Activated gamma-delta T cell treated with anti-CD3 and anti-CD28 coated beads, Interleukin-2, amount 50 U/mL, for 16 hours (primary cell): ENCODE data around the gene LMCD1.
"Not testable (repeated sequence)": the region's sequence is repeated elsewhere in the genome, so short reads cannot be mapped to it uniquely, and the experiment has no call there.

Experiments
- DNase-seq: peaks from one replicate; pipeline ENCODE4 v3.0.0-alpha.2; 2020; ENCODE audit warnings: low read depth

Gene LMCD1

GRCh38 chr3:8562081-8562595 is 60.5 kb downstream of the LMCD1 start:
- no peak for DNase-seq

GRCh38 chr3:8563146-8563545 is 61.5 kb downstream of the LMCD1 start:
- no peak for DNase-seq

GRCh38 chr3:8563597-8563996 is 62.0 kb downstream of the LMCD1 start:
- no peak for DNase-seq

- DNase-seq, result no peak
Observed at GRCh38 chr3:8565376-8565775, 63.8 kb downstream of the LMCD1 start.

- DNase-seq, result no peak
Observed at GRCh38 chr3:8567784-8568575, 66.4 kb downstream of the LMCD1 start.

- DNase-seq, result no peak
Observed at GRCh38 chr3:8571256-8571655, 69.6 kb downstream of the LMCD1 start.

- no peak for DNase-seq
Observed at GRCh38 chr3:8573342-8573926, 71.8 kb downstream of the LMCD1 start.

GRCh38 chr3:8574040-8574669 is 72.5 kb downstream of the LMCD1 start:
- DNase-seq, result no peak

GRCh38 chr3:8574670-8575322 is 73.2 kb downstream of the LMCD1 start:
- DNase-seq, result no peak

GRCh38 chr3:8575364-8576104 is 73.9 kb downstream of the LMCD1 start:
- DNase-seq, result no peak

- DNase-seq, result no peak
Observed at GRCh38 chr3:8576436-8576835, 74.8 kb downstream of the LMCD1 start.

- DNase-seq, result no peak
Observed at GRCh38 chr3:8576841-8577571, 75.4 kb downstream of the LMCD1 start.

GRCh38 chr3:8578282-8578681 is 76.7 kb downstream of the LMCD1 start:
- DNase-seq, result no peak

- no peak for DNase-seq
Observed at GRCh38 chr3:8579096-8579495, 77.5 kb downstream of the LMCD1 start.

GRCh38 chr3:8579943-8580342 is 78.3 kb downstream of the LMCD1 start:
- DNase-seq, result no peak

- DNase-seq, result not testable (repeated sequence)
Observed at GRCh38 chr3:8580434-8580833, 78.8 kb downstream of the LMCD1 start.

- no peak for DNase-seq
Observed at GRCh38 chr3:8581373-8581772, 79.8 kb downstream of the LMCD1 start.

GRCh38 chr3:8581806-8582445 is 80.3 kb downstream of the LMCD1 start:
- DNase-seq, result no peak

- no peak for DNase-seq
Observed at GRCh38 chr3:8584661-8585060, 83.0 kb downstream of the LMCD1 start.

- DNase-seq, result no peak
Observed at GRCh38 chr3:8589880-8590556, 88.4 kb downstream of the LMCD1 start.
